Cardiac fibroblast (primary cell): Measurements from ENCODE around the gene MYO7A.

Experiments
- DNase-seq, 2 donors: peaks; one replicate each; pipeline versions ENCODE4 v3.0.0 to v3.0.0-alpha.2; 2010; ENCODE audit warnings: low read depth in 2 of 2
- H3K4me3 ChIP-seq, 2 donors: replicated peaks in 1 of 2; 1 replicate in 1 of 2; 2 replicates in 1 of 2; pipeline ENCODE4 v1.5.1; 2011; ENCODE audit warnings: low read depth in 2 of 2, low read length in 2 of 2, mild to moderate bottlenecking in 2 of 2, moderate library complexity in 1 of 2
- CTCF ChIP-seq: IDR thresholded peaks from one replicate; pipeline ENCODE4 v1.5.1; 2011; ENCODE audit warnings: low read depth, mild to moderate bottlenecking, low read length, inconsistent platforms

The MYO7A gene

GRCh38 chr11:77158041-77158695, 30.1 kb downstream of the MYO7A start:
- DNase-seq, result no peak
- no peak overlapping the region for H3K4me3 ChIP-seq
- TF ChIP-seq CTCF, result no peak

- DNase-seq, result no peak
- no peak for TF ChIP-seq CTCF
- no peak overlapping the region for H3K4me3 ChIP-seq
These were observed 31.3 kb downstream of the MYO7A start for GRCh38 chr11:77159219-77159936.

GRCh38 chr11:77159937-77160495, 32.0 kb downstream of the MYO7A start:
- TF ChIP-seq CTCF, result no peak
- no peak overlapping the region for H3K4me3 ChIP-seq

GRCh38 chr11:77163271-77163670, 35.2 kb downstream of the MYO7A start:
- no peak overlapping the region for H3K4me3 ChIP-seq
- no peak for TF ChIP-seq CTCF
- DNase-seq, result no peak

More at GRCh38 chr11:77159937-77160495, 32.0 kb downstream of the MYO7A start:
- DNase-seq, result no peak

- DNase-seq, result no peak
- no peak for TF ChIP-seq CTCF
- no peak overlapping the region for H3K4me3 ChIP-seq
These were observed 37.0 kb downstream of the MYO7A start for GRCh38 chr11:77165066-77165465.

GRCh38 chr11:77166021-77166420, 38.0 kb downstream of the MYO7A start:
- DNase-seq, result no peak
- TF ChIP-seq CTCF, result no peak
- no peak overlapping the region for H3K4me3 ChIP-seq
